ENCODE results near the gene PPP2CA.

PPP2CA gene

DNA sequence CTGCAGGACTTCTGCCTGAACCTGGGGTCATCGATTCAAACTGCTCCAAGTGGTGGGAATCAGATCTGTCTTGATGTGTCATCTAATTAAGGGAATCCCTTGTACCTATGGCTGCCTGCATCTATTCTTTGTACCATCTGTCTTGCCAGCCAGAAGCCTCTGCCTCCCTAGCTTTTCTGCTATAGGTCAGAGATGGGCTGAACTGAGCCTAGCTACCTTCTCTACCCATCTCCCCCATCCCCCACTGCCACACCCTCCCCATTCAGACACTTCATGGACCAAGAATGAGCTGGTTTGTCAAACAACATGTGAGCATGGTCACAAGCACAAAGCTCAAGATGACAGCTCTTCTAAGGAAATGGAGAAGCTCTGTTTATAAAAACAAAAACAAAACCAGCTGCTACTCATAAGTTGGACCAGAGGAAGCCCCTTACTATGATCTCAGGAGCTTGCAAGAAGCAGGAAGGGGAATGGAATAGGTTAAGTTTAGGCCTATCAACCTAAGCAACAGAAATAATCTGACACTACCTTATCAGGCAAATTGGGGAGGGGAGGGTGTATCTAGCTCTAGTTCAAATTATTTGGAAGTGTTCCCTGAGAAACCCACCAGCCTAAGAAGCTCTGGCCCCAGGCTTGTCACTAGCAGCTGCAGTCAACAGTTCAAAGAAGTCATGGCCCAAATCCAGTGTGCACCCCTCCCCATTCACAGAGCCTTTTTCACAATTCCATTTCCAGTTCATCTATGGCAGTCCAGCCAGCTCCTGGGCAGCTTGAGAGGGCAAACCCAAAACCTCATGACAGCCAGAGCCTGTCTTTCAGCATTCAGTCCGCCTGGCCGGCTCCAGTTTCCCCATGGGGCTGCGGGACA, 79.0 kb downstream of the PPP2CA start:
- DNase-seq = no peak

DNA sequence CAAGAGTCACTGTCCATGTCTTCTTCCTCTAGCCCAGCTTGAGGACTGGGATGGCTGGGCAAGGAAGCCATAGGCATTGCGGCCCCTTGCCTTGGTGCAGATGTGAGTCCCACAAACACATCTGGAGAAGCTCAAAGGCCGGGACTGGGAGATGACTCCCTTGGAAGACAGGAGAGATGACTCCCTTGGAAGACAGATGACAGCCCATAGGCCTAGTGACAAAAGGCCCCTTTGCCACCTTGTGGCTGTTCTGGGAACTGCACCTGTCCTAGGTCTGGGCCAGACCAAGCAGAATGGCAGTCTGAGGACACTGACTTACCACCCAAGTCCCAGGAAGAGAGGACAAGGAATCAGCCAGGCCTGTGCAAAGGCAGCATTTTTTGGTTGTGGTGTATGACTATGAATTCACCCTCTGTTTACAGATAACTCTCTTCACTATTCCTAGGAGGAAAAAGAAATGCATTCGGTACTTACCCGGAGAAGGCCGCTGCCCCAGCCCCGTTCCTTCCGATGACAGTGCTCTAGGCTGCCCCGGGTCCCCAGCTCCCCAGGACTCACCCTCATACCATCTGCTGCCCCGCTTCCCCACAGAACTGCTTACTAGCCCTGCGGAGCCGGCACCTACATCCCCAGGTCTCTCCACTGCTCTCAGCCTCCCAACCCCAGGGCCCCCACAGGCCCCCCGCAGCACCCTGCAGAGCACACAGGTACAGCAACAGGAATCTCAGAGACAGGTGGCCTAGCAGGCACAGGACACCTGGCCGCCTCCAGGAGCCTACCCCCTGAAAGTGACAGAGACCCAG, 79.9 kb downstream of the PPP2CA start:
- peak; percentile 63 for DNase-seq

DNA sequence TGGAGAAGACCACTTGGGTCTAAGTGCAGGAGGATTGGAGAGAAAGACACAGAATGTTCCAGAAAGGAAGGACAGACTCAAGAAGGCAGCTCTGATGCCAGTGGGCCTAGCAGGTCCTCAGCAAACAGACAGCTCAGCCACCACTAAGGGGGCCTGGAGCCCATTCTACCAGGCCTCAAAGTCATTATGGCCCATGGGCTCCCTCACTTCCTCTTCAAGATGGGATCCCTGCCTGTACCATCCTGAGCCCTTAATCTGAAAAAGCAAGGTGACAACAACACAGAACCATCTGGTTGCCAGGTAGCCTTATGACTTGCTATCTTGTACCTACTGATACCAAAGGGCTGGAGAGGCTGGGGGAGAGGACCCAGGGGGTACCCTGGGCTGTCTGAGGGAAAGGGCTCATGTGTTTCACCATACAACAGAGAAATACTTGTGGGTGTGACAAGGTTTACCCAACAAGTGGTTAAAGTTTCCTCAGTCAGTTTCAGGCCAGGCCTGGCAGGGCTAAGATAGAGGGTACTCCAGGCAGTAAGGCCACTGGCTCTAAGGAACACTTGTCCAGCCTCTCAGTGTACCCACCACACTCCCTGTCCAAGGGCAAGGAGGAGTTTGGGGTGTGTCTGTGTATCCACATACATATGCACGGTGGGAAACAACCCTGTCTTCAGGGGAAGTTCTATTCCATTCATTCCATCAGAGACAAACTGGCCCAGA, 80.7 kb downstream of the PPP2CA start:
- DNase-seq = no peak

All from fibroblast of skin of right biceps (primary cell).